Stimulated activated CD8-positive, alpha-beta memory T cell treated with anti-CD3 and anti-CD28 coated beads, Interleukin-2, amount 100 ng/mL, for 48 hours (primary cell): ENCODE measurements around the gene ZNF787.

Experiments used
- DNase-seq, 2 donors: peaks; one replicate each; pipeline ENCODE4 v3.0.0-alpha.2; 2020; ENCODE audit warnings: low read depth in 2 of 2

ZNF787 gene

DNA sequence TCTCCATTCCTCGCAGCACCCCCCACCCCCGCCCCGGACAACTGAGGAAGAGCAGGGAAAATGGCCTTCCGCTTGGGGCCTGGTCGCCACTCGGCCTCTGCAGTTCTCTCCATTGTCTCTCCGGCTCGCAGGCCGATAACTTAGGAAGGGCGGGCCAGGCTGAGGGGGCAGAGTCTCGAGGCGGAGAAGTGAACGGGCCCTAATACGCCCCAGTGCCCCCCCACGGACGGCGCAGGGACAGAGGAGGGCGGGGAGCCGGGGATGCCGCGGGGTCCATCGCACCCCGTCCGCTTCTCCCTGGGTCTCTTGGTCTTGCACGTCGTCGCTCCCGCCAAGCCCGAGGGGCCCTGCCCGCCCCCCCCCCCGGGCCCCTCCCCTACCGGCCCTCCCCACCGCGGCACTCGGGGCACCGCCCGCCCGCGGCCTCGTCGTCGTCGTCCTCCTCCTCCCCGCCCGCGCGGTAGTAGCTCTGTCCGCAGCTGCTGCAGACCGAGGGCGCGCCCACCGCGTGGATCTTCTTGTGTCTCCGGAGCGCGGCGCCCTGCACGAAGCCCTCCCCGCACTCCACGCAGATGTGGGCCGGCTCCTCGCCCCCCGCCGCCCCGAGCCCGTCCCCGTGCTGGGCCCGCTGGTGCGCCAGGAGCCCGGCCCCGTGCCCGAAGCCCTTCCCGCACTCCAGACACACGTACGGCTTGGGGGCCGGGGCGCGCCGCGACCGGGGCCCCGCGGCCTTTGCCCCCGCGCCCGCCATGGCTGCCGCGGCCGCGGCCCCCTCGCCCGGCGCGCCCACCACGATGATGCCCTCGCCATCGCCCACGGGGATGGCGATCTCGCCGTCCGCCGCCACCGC, 33.2 kb downstream of the ZNF787 start:
- DNase-seq: no peak

DNA sequence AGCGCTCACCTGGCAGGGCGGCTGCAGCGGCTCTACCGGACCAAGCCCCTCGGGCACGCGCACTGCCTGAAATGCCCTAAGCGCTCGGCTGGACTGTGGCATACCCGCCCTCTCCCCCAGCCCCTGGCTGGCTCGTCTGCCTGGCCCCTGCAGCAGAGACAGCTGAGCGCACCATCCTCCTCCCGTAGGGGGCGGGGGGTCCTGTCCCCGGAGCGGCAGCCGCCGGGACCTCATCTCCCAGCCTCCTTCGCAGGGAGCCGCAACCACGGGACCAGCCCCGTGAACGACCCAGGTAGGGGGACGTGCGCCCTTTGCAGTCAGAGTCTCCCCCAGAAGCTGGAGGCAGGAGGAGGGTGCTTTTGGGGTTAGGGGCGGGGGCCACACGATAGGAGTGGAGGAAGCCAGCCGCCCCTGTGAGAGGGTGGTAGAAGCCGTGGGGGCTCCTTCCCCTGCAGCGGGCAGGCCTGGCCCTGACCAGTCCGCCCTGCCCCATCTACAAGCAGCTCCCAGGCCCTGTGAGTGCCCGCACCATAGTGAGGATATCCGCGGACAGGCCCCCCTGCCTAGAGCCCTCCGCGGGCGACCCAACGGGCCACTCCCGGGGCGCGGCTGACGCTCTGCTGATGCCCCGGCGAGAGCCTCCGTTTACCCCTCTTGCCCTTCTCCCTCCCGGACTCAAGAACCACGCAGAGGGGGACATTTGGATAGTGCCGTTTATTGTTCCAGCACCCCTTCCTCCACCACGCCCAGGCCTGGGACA, 34.2 kb downstream of the ZNF787 start:
- DNase-seq: no peak

DNA sequence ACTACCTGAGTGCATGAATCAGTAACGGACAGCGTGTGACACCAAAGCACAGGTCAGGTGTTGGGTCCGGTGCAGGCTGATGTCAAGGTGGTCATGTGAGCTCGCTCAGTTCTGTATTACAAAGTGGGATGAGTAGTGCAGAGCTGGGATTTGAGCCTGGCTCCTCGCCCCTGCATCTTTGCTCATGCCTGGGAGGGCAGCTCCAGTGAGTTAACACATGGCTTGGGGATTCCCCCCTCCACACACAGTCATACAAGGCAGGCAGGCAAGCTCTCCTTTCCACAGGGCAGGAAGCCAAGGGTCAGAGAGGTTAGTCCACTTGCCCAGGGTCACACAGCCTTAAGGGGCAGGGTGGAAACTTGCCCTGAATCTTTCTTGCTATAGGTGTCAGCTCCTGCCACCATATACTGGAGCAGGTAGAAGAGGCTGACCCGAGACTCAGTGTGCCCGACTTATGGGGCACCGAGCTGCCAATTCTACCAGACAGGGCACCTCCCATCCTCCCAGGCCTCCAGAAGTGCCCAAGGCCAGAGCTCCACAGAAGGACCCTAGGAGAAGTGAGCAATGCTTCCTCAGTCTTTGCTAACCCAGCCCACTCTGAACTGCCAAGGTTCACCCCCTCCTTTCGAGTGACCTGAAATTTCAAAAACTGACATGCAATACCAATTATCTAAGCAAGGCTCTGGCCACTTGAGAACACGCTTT, 35.4 kb downstream of the ZNF787 start:
- no peak for DNase-seq

GRCh38 chr19:56084835-56085536, 36.1 kb downstream of the ZNF787 start:
- DNase-seq: no peak

DNA sequence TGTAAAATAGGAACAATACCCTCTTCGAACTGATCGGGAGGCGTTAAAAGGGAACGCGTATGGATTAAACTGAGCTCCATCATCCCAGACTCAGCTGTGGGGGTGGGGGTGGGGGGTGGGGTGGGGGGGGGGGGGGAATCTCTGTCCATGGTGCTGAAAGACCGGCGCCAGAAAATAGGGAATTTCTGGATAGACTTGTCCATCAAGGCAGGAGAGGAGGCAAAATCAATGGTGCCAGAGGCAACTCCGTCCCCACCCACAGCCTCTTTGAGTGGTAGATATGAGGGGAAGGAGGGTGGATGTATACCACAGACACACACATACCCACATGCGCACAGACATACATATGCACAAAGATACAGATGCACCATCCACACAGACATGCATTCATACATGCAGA, 37.4 kb downstream of the ZNF787 start:
- no peak for DNase-seq

DNA sequence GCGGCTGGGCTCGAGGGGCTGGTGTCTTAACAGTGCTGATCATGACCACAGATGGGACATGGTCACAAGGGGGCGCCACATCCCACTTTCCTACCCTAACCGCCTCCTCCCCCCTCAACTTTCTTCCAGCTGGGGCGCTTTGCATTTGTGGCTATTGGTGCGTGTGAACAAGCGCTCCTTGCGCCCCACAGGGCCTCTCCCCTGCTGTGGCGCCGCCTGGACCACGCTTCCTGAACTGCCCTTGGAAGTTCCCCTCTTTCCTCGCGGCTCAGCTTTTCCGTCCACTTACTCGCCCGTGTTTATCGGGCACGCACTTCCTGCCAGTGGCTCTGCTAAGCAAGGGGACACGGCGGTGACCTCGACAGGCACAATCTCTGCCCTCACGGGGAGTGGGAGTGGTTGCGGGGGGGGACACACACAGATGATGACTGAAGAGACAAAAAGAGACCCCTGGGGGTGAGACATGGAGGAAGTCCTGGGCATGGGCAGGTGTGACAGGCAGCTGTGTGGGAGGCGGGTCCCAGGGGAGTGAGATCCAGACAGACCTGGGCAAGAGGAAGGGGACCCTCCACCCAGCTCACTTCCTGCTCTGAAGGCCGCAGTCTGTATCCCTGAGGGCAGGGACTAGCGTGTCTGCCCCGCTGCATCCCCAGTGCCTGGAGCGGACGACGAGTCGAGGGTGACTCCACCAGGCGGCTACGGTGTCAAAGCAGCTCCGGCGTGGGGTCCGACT, 40.3 kb downstream of the ZNF787 start:
- peak; percentile 58 to 68 for DNase-seq

GRCh38 chr19:56079609-56080008, 41.5 kb downstream of the ZNF787 start:
- DNase-seq: no peak

DNA sequence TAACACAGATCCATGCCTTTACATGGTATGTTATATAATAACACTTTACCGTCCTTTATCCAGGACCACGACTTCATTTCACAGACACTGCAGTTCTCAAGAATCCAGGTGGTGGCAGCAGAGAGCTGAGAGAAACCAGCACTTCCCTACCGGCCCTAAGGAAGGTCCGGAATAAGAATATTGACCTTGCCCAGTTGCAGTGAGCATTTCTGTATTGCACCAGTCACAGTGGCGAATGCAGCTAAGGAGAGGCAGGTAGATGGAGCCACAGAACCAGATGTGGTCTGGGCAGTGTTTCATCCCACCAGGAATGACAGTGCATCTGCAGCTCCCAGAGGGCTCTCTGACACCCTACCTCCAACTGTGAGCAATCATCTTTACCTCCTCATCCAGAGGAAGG, 44.6 kb downstream of the ZNF787 start:
- DNase-seq: peak in 1 of 2 donors; percentile 17

DNA sequence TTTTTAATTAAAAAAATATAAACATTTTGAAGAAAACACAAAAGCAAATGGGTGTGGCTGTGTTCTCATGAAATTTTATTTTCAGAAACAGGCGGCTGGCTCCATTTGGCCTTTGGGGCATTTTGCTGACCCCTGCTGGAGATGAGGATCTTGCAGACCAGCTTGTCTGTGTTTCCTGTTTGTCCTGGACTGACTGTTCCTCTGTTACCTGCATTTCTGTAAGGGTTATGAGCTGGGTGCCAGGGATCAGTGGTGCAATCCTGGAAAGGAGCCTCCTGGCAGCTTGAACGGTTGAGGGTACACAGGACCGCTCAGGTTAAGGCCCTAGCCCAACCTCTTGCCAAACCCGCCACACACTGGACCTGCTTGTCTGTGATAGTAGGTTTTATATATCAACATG, 49.9 kb downstream of the ZNF787 start:
- no peak for DNase-seq

DNA sequence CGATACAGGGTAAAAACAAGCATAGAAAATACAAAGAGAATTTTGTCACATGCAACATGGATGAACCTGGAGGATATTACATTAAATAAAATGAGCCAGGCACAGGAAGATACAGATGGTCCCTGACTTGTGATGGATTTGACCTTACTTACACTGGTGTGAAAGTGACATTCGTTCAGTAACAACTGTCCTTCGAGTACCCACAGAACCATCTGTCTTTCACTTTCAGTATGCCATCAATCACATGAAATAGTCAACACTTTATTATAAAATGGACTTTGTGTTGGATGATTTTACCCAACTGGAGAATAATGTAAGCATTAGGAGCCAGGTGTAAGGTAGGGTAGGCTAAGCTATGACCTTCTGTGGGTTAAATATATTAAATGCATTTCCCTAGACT, 51.5 kb downstream of the ZNF787 start:
- no peak for DNase-seq

GRCh38 chr19:56066152-56067023, 54.7 kb downstream of the ZNF787 start:
- DNase-seq: peak; percentile 29 to 46

DNA sequence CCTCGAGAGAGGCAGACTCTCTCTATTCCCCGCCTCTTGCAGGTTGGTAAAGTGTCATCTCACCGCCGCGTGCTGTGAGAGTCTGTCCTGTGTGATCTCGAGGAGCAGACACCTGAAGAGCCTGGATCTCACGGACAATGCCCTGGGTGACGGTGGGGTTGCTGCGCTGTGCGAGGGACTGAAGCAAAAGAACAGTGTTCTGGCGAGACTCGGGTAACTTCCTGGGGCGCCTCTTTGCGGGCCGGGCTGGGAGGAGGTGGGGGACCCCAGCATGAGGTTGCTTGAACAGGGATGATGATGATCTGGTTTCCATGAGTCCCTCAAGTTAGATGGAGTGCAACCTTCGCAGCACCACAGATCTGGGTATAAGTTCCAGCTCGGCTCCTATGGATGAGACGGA, 67.5 kb downstream of the ZNF787 start:
- DNase-seq: no peak
